PC-3 (cell line): ENCODE data around the gene TMUB1. TPM values are rescaled to one million over a fixed set of nuclear protein-coding genes. Genes with fewer than 3 reads are reported as not detected.

Experiments used
- ATAC-seq: fragments of 200-7000 bp; cut with Tn5 transposase; 2 replicates; pipeline ENCODE4 v1.9.1; 2020; ENCODE audit warnings: mild to moderate bottlenecking, moderate library complexity
- BruUV-seq: library from RNA; stranded (reverse); fragments of 400-500 nt; replicated peaks from 2 replicates; lab custom pipeline; 2021; lab: Mats Ljungman, UMichigan
- CTCF ChIA-PET: fragments of 300-600 bp; sonication (Branson Sonifier 250); formaldehyde crosslinking; loops from one replicate; lab custom pipeline; 2022; ENCODE audit warnings: antibody characterized with exemption; lab: Charles Lee
- POLR2A ChIA-PET: fragments of 300-600 bp; sonication (Branson Sonifier 250); formaldehyde crosslinking; loops from one replicate; lab custom pipeline; 2022; ENCODE audit warnings: antibody characterized with exemption; ENCODE audit not compliant: unreplicated experiment; lab: Charles Lee
- DNase-seq: peaks from one replicate; pipeline ENCODE4 v3.0.0-alpha.2; 2015
- H2AFZ ChIP-seq: fragments of 300-600 bp; sonication (generic); 2 replicates; pipeline ENCODE4 v1.6.0; 2016; ENCODE audit warnings: antibody characterized with exemption, low read length
- H3F3A ChIP-seq: fragments of 300-600 bp; sonication (generic); one replicate; pipeline ENCODE4 v1.6.0; 2017; ENCODE audit warnings: antibody characterized with exemption, low read length, control low read depth, mild to moderate bottlenecking; ENCODE audit not compliant: unreplicated experiment
- H3K27ac ChIP-seq: fragments of 300-600 bp; sonication (generic); 2 replicates; pipeline ENCODE4 v1.5.1; 2016; ENCODE audit warnings: mild to moderate bottlenecking, low read length
- H3K27me3 ChIP-seq: fragments of 300-600 bp; sonication (generic); 2 replicates; pipeline ENCODE4 v1.6.1; 2016; ENCODE audit warnings: low read length, mixed read lengths
- H3K36me3 ChIP-seq: fragments of 300-600 bp; sonication (generic); 2 replicates; pipeline ENCODE4 v1.6.1; 2016; ENCODE audit warnings: low read depth, mixed run types, low read length, mixed read lengths
- H3K4me1 ChIP-seq: fragments of 300-600 bp; sonication (generic); 2 replicates; pipeline ENCODE4 v1.5.1; 2016; ENCODE audit warnings: low read length; ENCODE audit not compliant: insufficient read depth
- H3K4me2 ChIP-seq: fragments of 300-600 bp; sonication (generic); 2 replicates; pipeline ENCODE4 v1.6.0; 2016; ENCODE audit warnings: low read length
- H3K4me3 ChIP-seq: fragments of 300-600 bp; sonication (generic); 2 replicates; pipeline ENCODE4 v1.5.1; 2016; ENCODE audit warnings: mild to moderate bottlenecking, low read length, mixed read lengths
- H3K79me2 ChIP-seq: fragments of 300-600 bp; sonication (generic); 2 replicates; pipeline ENCODE4 v1.6.1; 2017; ENCODE audit warnings: low read length, mixed read lengths
- H3K9ac ChIP-seq: fragments of 300-600 bp; sonication (generic); 2 replicates; pipeline ENCODE4 v1.6.0; 2016; ENCODE audit warnings: mild to moderate bottlenecking, low read length
- H3K9me2 ChIP-seq: fragments of 300-600 bp; sonication (generic); replicated peaks from 2 replicates; pipeline ENCODE4 v1.6.1; 2016; ENCODE audit warnings: mixed run types, low read length, mixed read lengths
- H3K9me3 ChIP-seq: fragments of 300-600 bp; sonication (generic); 2 replicates; pipeline ENCODE4 v1.6.1; 2016; ENCODE audit warnings: low read length, mixed read lengths
- H4K20me1 ChIP-seq: fragments of 300-600 bp; sonication (generic); 2 replicates; pipeline ENCODE4 v1.6.1; 2016; ENCODE audit warnings: low read length, mixed read lengths
- EZH2 ChIP-seq: fragments of 300-600 bp; sonication (generic); IDR thresholded peaks from one replicate; pipeline ENCODE4 v1.6.1; 2017; ENCODE audit warnings: antibody characterized with exemption, mild to moderate bottlenecking, low read length; ENCODE audit not compliant: unreplicated experiment
- EZH2phosphoT487 ChIP-seq: fragments of 300-600 bp; sonication (generic); IDR thresholded peaks from 2 replicates; pipeline ENCODE4 v1.6.1; 2018; ENCODE audit warnings: mild to moderate bottlenecking, antibody characterized with exemption, low read length, borderline replicate concordance
- intact Hi-C: fragments of 100-400 bp; cut with micrococcal nuclease; formaldehyde crosslinking; loops from 2 replicates; pipeline ENCODE4 v1.9.0; 2023
- total RNA-seq: library from RNA; depleted of rRNA; stranded (reverse); fragments of >200 nt; gene quantifications from 2 replicates; pipeline ENCODE4 v1.2.3, GENCODE V29; 2014
- TF ChIP-seq, protein P1 (sequence below): fragments of 300-600 bp; sonication (generic); conservative IDR thresholded peaks from 2 replicates; pipeline ENCODE4 v1.5.1; 2017; ENCODE audit warnings: antibody characterized with exemption, low read depth, mild to moderate bottlenecking, low read length

Gene TMUB1
- total RNA-seq, 1 experiment from 2014 or later = 52.1 TPM

DNA sequence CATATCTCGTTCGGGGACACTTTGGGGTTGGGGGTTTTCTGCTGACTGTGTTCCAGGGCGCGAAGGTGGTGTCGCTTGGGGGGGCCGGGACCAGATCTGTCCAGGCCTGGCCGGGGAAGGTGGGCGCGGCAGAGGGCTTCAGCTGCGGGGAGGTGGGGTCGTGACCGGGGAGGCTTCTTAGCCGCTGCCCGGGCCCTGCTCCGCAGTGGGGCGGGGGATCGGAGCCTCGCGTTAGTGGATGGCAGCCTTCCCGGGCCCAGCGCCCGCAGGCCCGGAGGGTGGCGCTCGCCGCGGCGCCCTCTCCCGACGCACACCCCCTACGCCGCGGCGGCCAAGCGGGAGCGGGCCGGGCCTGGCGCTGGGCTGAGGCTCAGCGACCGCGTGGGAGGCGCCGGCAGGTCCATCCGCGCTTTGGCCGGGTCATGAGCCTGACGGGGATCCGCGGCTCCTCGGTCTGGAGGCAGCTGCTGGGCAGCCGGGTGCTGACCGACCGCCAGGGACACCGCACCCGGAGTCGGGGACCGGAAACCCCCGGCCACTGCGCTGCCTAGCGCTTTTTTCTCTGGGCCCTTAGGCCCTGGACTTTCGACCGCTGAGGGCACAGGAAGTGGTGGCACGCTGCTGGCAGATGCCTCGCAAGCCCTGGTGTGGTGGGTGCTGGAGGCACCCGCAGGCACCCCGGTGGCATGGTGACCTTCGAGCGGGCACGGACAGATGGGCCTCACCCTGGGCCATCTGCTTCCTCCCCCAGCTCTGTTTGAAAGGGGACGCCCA, 4.1 kb upstream of the TMUB1 start:
- POLR2A ChIA-PET = no interaction called here
- Histone ChIP-seq H3K9me2 (no peaks in the 10 kb centered on the region), H3K4me2 (peak overlapping the region; percentile 100), H3K79me2 (peaks cover 64% of the 10 kb centered on the region), H3K27me3 (no peaks in the 10 kb centered on the region), H3F3A (no peaks in the 10 kb centered on the region), H3K4me1 (peaks cover 40% of the 10 kb centered on the region), H3K4me3 (peak overlapping the region; percentile 99), H3K27ac (peak overlapping the region; percentile 42), H2AFZ (peak overlapping the region; percentile 82), H4K20me1 (peaks cover 17% of the 10 kb centered on the region), H3K9ac (peak overlapping the region; percentile 87), H3K36me3 (no peaks in the 10 kb centered on the region; the same call in 1 of the 2 replicates), H3K9me3 (no peaks in the 10 kb centered on the region)
- intact Hi-C loops = no loop called here
- no TSS peak for BruUV-seq
- TF ChIP-seq, protein P1, sequence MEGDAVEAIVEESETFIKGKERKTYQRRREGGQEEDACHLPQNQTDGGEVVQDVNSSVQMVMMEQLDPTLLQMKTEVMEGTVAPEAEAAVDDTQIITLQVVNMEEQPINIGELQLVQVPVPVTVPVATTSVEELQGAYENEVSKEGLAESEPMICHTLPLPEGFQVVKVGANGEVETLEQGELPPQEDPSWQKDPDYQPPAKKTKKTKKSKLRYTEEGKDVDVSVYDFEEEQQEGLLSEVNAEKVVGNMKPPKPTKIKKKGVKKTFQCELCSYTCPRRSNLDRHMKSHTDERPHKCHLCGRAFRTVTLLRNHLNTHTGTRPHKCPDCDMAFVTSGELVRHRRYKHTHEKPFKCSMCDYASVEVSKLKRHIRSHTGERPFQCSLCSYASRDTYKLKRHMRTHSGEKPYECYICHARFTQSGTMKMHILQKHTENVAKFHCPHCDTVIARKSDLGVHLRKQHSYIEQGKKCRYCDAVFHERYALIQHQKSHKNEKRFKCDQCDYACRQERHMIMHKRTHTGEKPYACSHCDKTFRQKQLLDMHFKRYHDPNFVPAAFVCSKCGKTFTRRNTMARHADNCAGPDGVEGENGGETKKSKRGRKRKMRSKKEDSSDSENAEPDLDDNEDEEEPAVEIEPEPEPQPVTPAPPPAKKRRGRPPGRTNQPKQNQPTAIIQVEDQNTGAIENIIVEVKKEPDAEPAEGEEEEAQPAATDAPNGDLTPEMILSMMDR = peak; percentile 36; the same call in 1 of the 2 replicates
- no peak for TF ChIP-seq EZH2phosphoT487
- peak; percentile 7 for ATAC-seq
- DNase-seq = peak; percentile 51
- CTCF ChIA-PET = no interaction called here

DNA sequence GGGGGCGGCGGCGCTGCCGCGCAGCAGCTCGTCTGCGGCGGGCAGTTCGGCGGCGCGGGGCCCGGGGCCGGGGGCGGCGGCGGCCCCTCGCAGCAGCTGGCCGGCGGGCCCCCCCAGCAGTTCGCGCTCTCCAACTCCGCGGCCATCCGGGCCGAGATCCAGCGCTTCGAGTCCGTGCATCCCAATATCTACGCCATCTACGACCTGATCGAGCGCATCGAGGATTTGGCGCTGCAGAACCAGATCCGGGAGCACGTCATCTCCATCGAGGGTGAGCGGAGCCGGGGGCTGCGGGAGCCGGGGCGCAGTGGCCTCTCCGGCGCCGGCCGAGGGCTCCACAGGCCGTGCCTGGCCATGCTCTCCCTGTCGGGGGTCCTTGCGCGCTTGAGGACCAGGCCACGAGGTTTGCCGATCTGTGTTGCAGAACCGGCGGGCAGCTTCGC, 3.5 kb upstream of the TMUB1 start:
- ChIA-PET POLR2A (no interaction called here), CTCF (no interaction called here)
- Histone ChIP-seq H2AFZ (peak overlapping the region; percentile 82), H3K9me3 (no peaks in the 10 kb centered on the region), H3K79me2 (peaks cover 64% of the 10 kb centered on the region), H4K20me1 (peaks cover 11% of the 10 kb centered on the region; the same call in 1 of the 2 replicates), H3K4me2 (peak overlapping the region; percentile 100), H3K36me3 (no peaks in the 10 kb centered on the region; the same call in 1 of the 2 replicates), H3K9me2 (no peaks in the 10 kb centered on the region), H3F3A (no peaks in the 10 kb centered on the region), H3K4me1 (peaks cover 46% of the 10 kb centered on the region), H3K4me3 (peak overlapping the region; percentile 99), H3K9ac (peak overlapping the region; percentile 87), H3K27ac (peak overlapping the region; percentile 36), H3K27me3 (no peaks in the 10 kb centered on the region)
- intact Hi-C loops = loop anchor here (1.0 kb wide), 1 partner anchor 29 kb away; no protein-coding TSS in a partner anchor
- ATAC-seq = 0 out of 2 replicates have a peak, but pooled peaks have one; percentile 0
- DNase-seq = peak; percentile 30
- TF ChIP-seq, protein P1 = no peak
- TF ChIP-seq EZH2 = no peak
- TF ChIP-seq EZH2phosphoT487 = no peak
- no TSS peak for BruUV-seq
